ENCODE results near the gene IL1RAPL1.

IL1RAPL1 gene

DNA sequence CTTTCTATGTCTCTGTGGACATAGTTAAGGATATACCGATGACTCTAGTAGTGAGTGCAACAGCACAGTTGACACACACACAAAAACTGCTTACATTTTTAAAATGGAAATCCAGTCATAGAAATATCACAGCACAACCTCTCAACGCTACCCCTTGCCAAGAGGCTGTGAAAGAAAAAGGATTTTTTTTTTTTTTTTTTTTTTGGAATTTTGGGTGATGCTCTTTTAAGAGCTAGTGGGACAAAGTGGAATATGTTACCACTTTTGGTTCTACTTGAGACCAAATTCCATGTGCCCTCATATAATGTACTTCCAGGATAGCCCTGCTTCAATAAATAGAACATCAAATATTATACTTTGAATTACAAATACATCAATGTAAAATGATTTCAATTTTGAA lies 1247.1 kb downstream of the IL1RAPL1 start:
- no peak for DNase-seq

DNA sequence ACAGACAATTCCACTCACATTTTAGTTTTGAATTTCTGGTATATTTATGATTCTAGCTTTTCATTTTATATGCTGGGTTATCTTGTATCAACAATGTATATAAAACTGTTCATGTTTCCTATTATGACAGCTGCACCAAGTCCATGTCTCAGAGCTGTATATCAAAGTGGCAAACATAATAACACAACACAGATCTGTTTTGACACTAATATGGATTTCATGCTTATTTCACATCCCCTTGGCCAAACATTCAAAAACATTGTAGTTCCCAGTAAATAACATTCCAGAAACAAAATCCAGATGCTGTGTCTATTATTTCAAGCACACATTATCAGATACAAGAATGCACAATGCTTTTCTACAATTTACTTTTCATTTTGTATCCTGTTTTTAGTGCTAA lies 1247.5 kb downstream of the IL1RAPL1 start:
- no peak for DNase-seq

DNA sequence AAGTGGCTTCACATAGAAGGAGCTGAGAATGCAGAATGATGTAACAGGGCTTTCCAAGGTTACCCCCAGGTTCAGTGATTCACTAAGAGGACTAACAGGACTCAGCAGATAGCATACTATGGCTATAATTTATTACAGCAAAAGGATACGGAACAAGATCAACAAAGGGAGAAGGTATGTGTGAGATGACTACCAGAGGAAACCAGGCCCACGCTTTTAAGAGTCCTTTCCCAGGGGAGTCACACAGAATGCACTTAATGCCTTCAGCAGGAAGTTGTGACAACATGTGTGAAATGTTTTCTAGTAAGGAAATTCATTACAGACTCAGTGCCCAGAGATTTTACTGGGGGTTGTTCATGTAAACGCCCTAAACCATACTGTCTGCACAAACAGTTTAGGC lies 1254.5 kb downstream of the IL1RAPL1 start:
- no peak for DNase-seq

DNA sequence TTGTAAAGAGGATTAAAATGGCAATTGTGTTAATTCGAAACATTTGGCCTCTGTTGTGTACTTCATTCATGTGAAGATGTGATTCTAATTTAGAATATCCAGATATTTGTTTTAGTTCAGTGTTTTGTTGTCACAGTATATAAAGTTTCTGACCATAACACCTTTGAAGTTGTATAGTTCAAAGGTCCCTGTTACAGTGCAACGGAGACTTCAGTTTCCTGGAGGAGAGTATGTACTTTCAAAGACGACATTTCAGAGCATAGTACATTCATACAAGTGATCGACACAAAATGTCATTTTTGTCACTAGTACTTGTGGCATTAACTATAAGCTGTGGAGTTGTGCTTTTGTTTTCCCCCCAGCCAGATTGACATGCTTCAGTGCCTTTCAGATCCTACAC lies 1255.3 kb downstream of the IL1RAPL1 start:
- DNase-seq = no peak

DNA sequence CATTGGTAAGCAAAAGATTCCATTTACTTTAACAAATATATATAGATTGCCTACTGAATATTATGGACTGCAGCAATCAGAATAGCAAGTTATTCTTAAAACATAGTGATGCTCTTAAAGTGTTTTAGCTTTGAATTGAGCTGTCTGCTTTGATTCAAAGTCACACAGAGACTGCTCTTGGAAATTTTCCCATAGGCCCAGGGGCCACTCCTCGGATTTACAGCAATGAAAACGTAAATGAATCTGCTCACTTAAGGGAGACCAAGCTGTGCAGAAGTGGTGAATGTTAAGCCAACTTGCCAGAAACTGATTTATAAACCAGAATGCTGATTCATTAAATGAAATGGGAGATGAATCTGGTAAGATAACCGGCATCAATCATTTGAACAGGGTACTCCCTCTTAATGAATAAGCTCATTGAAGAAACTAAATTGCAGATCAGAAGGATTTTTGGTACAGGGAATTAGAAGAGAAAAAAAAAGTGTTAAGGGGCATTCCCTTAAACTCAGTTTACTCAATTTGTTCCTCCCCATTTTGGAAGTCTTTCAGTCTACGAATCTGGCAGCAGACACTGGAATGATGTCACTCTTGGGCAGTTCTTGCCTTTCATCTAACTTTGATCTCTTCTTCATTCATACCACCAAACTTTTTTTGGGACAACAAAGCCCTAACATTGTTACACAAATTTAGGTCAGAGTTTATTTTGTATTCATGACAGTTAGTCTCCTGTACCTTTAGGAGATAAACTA lies 1264.8 kb downstream of the IL1RAPL1 start:
- no peak for DNase-seq

DNA sequence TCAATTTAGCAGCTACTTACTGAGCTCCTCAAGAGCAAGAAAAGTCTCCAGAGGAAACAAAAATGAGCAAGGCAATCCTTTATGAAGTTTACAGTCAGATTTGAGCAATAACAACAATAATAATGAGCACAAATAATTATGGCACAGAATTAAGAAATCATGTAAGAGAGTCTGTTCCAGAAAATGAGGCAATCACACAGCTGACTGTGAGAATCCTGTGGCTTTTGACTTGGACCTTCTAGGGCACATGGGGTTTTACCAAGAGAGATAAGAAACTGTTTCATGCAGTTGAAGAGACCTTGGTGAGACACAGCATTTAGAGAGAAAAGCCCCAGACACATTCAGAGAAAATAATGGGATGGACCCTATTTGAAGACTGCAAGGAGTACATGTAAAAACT lies 1265.5 kb downstream of the IL1RAPL1 start:
- DNase-seq = no peak

DNA sequence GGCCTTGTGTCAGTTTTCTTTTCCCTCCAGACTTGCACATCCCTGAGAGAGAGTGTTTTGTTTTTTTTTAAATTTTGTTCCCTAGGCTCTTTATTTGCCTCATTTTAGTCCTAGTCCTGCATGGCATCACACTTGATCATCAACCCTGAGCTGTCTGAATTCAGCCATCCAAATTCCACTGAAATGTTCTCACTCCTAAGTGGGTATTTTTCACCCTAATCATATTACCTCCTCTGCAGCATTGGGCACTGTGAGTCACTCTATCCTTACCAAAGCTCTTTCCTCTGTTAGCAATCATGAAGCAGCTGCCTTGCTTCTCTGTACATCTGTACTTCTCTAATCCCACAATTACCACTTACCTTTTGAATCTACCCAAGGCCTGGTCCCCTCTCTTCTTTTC lies 1271.5 kb downstream of the IL1RAPL1 start:
- DNase-seq = no peak

DNA sequence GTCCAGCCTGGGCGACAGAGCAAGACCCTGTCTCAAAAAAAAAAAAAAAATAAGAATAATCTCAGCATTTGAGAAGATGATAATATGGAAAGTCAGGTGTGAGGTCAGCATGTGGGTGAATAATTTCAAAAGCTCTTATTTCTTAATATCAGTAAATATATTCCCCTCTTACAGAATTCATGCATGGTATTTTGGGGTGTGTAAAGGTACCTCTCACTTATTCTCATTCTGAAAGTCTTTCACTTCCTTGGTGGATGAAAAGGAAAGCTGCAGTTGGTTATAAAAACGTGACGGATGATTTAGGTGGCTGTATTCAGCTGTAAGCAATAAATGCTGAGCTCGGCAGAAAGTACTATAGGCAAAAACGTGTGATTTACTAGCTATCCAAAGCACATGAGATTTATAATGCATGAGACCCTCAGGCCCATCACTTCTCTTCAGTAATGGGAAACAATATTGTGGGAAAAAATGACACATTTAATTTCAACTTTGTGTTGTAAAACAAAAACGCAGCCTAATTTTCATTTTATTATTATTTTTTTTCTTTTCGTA lies 1275.0 kb downstream of the IL1RAPL1 start:
- no peak for DNase-seq

DNA sequence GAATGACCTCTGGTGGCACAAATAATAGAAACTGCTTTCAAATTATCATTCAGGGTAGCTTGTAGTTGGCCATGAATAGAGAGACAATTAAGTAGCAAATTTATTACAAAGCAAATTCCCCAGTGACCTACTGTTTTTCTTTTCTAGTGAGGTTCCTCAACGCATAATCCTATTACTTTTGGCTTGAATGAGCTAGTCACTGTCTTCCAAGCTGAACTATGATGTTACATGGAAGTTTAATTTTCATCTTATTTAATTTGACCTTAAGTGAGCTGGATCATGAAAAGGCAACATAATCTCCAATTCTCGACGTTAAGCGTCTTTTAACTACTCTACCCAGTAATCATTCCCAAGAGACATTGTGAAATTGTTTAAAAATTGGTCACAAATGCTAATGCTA lies 1280.7 kb downstream of the IL1RAPL1 start:
- DNase-seq = no peak

DNA sequence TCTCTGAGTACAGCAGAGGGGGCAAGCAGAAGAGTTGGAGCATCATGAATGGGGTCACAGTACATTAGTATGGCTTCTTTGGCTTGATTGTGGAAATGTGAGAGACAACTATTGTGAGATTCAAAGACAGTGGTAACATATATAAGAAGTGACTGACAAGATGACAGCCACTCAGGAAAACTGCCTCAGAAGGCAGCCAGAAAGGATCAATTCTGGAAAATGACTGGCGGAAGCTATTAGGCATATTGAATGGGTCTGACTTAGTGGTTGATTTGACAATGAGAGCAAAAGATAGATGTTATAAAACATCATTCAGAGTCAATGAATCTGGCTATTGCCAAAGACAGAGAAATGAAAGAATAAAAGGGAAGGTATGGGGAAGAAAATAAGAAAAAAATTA lies 1282.6 kb downstream of the IL1RAPL1 start:
- DNase-seq = no peak

DNA sequence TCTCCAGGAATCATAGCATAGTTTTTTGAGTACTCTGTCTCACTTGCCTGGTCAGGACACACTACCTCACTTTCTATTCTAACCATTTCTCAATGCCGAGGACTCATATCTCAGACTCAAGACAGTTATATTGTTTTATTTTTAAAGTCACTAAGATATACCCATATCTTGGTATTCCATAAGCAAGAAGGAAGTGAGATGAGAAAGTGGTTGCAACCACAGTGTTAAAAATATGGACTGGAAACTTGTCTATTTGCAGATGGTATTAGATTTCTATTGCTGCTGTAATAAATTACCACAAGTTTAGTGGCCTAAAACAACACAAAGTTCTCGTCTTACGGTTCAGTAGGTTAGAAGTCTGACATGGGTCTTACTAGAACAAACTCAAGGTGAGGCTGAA lies 1283.4 kb downstream of the IL1RAPL1 start:
- no peak for DNase-seq

DNA sequence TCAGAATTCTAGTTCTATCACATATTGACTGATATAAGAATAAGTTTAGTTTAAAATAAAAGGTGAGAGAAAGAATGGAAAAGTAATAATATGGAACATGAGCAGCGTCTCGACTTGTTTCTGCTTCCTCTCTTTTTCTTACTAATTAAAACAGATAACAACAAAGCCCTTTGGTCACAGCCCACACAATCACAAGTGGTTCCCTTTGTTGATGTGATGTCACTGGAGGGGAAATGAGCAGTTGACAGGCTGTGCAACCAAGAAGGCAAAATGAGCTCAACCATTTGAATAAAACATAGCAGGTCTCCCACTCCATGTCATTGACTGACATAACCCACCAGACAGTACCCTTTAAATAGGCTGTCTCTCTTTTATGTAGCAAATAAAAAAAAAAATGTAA lies 1285.6 kb downstream of the IL1RAPL1 start:
- no peak for DNase-seq

DNA sequence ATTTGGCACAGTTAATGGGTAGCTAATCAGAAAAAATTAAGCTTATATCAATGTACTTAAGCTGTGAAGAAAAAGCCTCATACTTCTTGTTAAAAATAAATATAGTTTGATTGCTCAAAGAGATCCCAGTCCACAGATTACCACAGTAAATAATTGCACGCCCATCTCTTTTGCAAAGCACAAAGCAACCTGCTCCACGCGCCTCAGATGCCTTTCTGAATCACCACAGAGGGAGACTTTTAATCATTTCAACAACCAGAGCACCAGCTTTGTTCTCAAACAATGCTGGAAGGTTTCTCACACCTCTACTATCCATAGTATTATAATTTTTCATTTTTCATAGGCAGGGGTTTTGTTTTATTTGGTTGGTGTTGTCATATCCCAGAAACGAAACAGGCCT lies 1289.5 kb downstream of the IL1RAPL1 start:
- no peak for DNase-seq

DNA sequence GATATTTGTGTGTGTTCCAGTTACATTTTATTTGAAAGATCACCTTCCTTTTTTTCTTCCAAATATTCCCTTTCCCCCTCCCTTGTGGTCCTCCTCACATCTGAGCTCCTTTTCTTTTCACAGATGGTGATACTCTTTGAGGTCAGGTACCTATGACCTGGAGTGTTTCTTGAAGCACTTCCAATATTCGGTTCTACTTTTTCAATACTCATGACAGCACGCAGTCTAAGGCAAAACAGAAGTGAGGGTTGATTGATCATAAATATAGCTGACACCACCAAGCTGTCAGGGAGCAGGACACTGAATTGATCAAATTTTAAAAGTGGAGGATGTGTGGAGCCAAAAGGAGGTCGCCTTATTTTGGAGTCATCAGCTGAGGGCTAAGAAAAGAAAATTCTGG lies 1293.7 kb downstream of the IL1RAPL1 start:
- DNase-seq = no peak

DNA sequence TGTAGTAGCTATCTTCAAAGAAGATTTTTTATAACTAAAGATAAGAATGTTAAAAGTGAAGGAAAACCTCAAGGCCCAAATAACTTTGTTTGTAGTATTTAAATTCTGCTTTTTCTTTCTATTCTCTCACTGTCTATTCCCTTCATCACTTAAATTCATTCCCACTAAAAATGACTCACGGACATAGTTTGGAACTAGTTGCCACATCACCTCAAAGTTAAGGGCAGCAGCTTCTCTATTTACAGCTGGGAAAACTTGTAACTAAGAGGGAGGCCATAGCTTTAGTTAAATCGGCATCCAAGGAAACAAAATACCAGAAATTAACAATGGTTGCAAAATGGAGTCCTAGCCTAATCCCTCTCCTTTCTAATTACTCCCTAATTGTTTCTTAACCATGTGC lies 1302.8 kb downstream of the IL1RAPL1 start:
- DNase-seq = no peak

DNA sequence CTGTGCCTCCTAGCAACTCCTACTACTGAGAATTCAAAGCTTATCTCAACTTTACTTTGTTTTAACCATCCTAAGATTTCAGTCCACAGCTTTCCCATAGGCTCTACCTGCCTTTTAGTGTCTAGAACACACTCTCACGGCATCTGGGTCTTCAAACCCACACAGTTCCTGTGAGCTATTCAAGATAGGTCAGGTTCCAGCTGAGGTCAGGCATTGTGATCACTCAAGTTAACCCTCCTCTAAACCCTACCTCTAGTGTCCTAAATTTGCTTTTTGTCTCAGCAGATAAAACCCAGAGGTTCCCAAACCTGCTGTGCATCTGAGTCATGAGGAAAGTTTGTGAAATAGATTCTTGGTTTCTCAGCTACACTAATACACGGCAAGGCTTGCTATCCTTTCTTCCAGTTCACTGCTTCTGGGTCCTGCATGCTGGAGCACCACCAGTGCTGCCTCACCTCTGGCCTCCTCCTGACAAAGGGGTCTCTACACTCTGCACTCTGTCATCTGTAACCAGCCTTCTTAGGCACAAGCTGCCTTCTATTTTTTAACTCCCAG lies 1303.5 kb downstream of the IL1RAPL1 start:
- DNase-seq = no peak

DNA sequence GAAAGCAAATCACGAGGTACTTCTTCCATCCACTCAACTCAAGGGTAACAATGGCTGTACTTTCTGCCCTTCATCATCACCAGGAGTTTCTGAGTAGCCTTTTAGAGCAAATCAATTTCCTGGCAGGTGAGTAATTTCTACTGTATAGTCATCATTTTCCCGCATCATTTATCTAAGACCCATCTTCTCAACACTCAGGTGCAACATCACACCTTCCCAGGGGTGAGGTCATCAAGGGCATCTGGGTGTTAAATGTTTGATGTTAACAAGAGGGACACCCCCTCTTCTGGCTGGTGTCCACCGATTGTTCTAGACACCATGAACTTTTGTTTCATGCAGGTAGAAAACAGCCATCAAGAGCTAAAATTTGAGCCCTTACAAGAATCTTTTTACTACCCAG lies 1314.8 kb downstream of the IL1RAPL1 start:
- no peak for DNase-seq

DNA sequence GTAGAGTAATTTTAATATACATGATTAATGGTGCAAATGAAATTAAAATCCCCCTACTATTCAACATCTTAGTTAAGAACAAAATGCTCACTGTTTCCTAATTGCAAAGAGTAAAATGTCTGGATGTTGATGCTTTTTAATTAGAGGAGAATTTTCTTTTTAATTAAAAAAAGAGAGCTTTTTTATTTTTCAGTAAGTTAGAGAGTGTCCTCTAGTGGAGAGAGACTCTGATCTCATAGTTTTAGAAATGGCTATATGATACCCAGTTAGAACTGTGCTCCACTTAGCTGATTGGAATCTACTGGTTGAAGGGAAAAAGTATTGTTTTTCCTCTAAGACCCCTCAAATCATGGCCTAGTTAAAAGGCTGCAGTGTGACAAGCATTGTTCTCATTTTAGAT lies 1316.1 kb downstream of the IL1RAPL1 start:
- DNase-seq = no peak

DNA sequence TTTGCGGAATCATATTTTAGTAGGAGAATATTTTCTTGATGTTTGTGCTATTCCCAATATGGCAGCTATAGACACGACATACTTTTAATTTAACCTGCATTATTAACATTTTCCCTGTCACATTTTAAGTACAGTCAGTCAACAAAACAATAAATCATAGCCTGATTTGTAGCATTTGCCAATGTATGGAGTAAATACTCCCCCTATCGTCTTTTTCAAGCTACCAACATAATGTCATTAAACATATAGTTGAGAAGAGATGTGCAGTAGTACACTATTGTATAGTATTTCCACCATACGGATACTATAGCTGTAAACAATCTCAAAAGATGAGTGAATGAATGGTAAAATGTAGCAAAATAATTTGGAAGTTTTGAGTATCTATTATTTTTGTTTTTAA lies 1324.4 kb downstream of the IL1RAPL1 start:
- no peak for DNase-seq

DNA sequence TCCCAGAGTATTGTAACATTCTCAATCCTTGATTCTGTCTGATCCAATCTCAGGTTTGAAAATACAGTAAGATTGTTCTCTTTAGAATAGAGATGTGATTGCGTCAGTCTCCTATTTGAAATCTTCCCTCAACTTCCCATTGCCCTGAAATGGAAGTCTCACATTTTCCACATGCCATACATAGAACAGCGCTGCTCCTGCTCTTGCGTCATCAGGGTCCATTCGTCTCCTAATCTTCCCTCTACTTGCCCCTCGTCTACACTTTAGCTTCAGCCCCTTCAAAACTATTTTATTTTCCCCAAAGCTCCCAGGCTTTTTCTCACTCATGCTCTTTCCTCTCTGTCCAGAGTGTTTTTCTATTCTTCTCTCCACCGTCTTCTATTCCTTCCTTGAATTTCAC lies 1326.4 kb downstream of the IL1RAPL1 start:
- no peak for DNase-seq

DNA sequence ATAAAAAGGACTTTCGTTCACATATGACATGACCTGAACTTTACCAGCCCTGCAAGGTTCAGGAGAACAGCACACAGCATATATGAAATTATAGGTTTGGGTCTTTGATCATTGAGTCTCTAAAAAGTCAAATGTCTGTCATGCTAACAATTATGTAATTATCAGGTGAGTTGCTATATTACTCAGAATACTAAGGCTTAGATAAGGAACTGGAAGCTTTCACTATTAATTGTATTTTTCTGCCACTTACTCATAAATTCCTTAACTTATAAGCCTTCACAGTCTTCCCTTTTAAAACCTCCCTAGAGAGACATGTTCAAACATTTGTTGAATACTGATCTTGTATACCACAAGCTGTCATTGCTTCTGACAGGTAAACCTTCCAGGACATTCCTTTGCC lies 1335.4 kb downstream of the IL1RAPL1 start:
- no peak for DNase-seq

DNA sequence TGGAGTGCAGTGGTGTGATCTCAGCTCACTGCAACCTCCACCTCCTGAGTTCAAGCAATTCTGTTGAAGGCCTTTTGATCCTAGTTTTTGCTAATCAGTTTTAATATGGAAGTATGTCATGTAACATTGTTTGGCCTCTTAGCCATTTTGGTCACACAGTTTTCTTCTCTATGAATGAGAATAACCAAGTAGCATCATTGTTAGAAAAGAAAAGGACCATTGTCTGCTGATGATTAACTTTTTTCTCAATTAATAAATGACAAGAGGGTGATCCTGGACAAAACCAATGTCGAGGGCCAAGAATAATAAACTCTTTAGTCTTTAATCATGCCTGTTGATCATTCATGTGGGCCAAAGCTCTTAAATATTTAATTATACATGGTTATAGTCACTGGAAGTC lies 1338.8 kb downstream of the IL1RAPL1 start:
- DNase-seq = no peak

DNA sequence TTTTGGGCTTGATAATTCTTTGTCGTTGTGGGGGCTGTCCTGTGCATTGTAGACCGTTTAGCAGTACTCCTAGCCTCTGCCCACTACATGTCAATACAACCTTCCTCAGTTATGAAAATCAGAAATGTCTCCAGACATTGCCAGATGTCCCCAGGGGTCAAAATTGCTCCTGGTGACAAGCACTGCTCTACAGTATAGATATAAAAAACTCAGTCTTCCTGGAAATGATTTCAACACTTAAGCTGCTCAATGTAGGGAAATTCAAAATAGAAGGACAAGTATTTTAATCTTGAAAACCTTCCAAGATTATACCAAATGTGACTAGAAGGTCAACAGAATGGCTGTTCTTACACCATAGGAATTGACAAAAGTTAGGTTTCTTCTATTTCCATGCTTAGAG lies 1339.4 kb downstream of the IL1RAPL1 start:
- no peak for DNase-seq

DNA sequence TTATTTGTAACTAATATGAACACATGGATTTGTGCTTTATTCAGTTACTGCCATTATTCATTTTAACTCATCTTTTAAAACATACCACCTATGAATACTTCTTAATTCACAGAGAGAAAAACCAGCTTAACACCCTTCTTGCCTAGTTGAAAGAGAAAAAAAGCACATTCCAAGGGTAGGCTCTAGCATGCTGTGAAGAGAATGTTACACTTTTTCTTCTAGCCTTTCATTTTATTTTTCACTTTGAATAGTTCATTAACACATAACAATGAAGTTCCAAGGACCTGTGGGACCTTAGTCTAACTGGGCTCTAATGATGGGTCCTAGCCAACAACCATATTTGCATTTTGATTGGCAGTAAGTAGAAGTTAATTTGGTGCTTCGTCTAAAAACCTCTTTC lies 1348.2 kb downstream of the IL1RAPL1 start:
- DNase-seq = no peak

DNA sequence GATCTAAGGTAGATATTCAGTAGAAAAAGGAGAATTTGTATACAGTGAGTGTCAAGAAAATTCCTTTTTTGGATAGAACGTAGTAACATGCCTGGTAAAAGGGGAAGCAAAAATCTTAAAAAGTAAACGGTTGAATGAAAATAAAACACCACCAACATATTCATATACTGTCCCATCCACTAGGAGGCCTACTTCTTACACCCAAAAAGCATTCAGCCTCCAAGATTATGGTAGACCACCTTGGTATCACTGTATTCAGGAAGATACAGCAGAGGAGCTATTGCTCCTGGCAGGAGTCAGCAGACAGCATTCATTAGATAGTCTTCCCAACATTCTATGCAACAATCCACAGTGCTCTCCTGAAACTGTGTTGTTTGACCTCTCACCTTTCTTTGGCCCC lies 1353.5 kb downstream of the IL1RAPL1 start:
- no peak for DNase-seq
